Pancreas (tissue), 10 donors: ENCODE data around the gene PCYOX1L. TPM values are rescaled to one million over a fixed set of nuclear protein-coding genes. Genes with fewer than 3 reads are reported as not detected.

Experiments used
- ATAC-seq, 4 donors: fragments of 200-7000 bp; cut with Tn5 transposase; one replicate each; pipeline versions ENCODE4 v1.8.0 to v1.9.1; 2020; ENCODE audit warnings: mild to moderate bottlenecking in 4 of 4, moderate library complexity in 4 of 4
- DNase-seq, 6 donors: peaks; one replicate each; pipeline ENCODE4 v3.0.0-alpha.2; 2020
- FAIRE-seq: peaks from 2 replicates; lab custom pipeline; 2012; peaks lifted over from hg19 to GRCh38; lab: Jason Lieb, UNC
- H3K27ac ChIP-seq, 4 donors: fragments of 200-600 bp; sonication (generic); 1 replicate in 3 of 4; 2 replicates in 1 of 4; pipeline versions ENCODE4 v1.5.0 to v1.8.0; 2020
- H3K27me3 ChIP-seq, 4 donors: fragments of 200-600 bp; one replicate each; pipeline ENCODE4 v1.8.0; 2021
- H3K36me3 ChIP-seq, 3 donors: fragments of 200-600 bp; sonication (generic) in 1 of 3; one replicate each; pipeline versions ENCODE4 v1.5.0 to v1.8.0; 2020 to 2021
- H3K4me1 ChIP-seq, 3 donors: fragments of 200-600 bp; one replicate each; pipeline ENCODE4 v1.8.0; 2021
- H3K4me3 ChIP-seq, 4 donors: fragments of 200-600 bp; sonication (generic) in 2 of 4; one replicate each; pipeline versions ENCODE4 v1.5.0 to v1.8.0; 2020 to 2021
- H3K9me3 ChIP-seq, 4 donors: fragments of 200-600 bp; one replicate each; pipeline ENCODE4 v1.8.0; 2021
- CTCF ChIP-seq, 4 donors: fragments of 200-600 bp; sonication (generic) in 3 of 4; IDR thresholded peaks; one replicate each; pipeline versions ENCODE4 v1.5.0 to v1.8.0; 2021; ENCODE audit warnings: antibody characterized with exemption in 4 of 4
- WGBS, 2 donors: extraction: QIAGEN DNeasy Blood & Tissue Kit; methylation state at CpG; one replicate each; pipeline ENCODE4 v1.1.7; 2013; 5-methylcytosine and 5-hydroxymethylcytosine counted together
- intact Hi-C, 3 donors: fragments of 100-400 bp; cut with DNase I; formaldehyde crosslinking; loops; one replicate each; pipeline versions ENCODE4 v1.11.1 to v1.14.2; 2022
- polyA plus RNA-seq, 2 donors: library from polyadenylated mRNA; stranded (reverse); fragments of 200-250 nt; gene quantifications; one replicate each; pipeline ENCODE4 v1.2.3, GENCODE V29; 2013
- total RNA-seq, 6 donors: library from RNA; stranded (reverse); fragmentation: NEBNext Ultra II Directional in 4 of 6; extraction: Animal tissue kit (Norgen Biotek cat#: 25700) in 4 of 6; gene quantifications; one replicate each; pipeline versions ENCODE4 v1.2.1 to v1.2.4, GENCODE V29; 2021 to 2023
- donor health status: healthy with polysubstance abuse.
- donor health status: DM: no; HTN: no; CAD: no; lungs with moderate emphysema.
- donor health status: DM: no; HTN: no; CAD: no.
- donor health status: control.
- donor health status: control.
- donor health status: Bipolar disorder and iron deficiency.
- donor health status: DM: yes; HTN: yes; CAD: no.
- donor health status: DM: no; HTN: no; CAD: no.
- donor health status: DM: no; HTN: no; CAD: no.
- donor health status: DM: yes; HTN: yes; CAD: no.

PCYOX1L gene
- total and polyA plus RNA-seq, 8 donors = 2.1 to 11.5 (median 3.8) TPM

GRCh38 chr5:149372932-149373331 lies 15.1 kb downstream of the PCYOX1L start:
- 87 to 98% methylated on average over 3 of the region's 3 CpGs for WGBS, 2 donors
- no peak for FAIRE-seq
- intact Hi-C loops = no loop called here

GRCh38 chr5:149374303-149374702 lies 16.5 kb downstream of the PCYOX1L start:
- H3K27ac ChIP-seq = no peak overlapping the region
- WGBS, 2 donors = 93 to 94% methylated on average over 20 of the region's 20 CpGs
- H3K9me3 ChIP-seq = no peaks in the 10 kb centered on the region
- intact Hi-C loops = no loop called here
- ATAC-seq (no peak), FAIRE-seq (no peak), DNase-seq (no peak)
- no peak for TF ChIP-seq CTCF (IDR thresholded peaks at IDR 0.05)
- H3K27me3 ChIP-seq = no peaks in the 10 kb centered on the region
- no peaks in the 10 kb centered on the region for H3K36me3 ChIP-seq
- H3K4me1 ChIP-seq = peaks cover 0 to 3% (median 0%) of the 10 kb centered on the region in 3 donors
- H3K4me3 ChIP-seq = no peak overlapping the region

More at GRCh38 chr5:149372932-149373331, 15.1 kb downstream of the PCYOX1L start:
- TF ChIP-seq CTCF (IDR thresholded peaks at IDR 0.05) = no peak
- H3K4me3 ChIP-seq = no peak overlapping the region
- no peak overlapping the region for H3K27ac ChIP-seq
- H3K4me1 ChIP-seq = peaks cover 0 to 3% (median 0%) of the 10 kb centered on the region in 3 donors
- DNase-seq = no peak
- no peaks in the 10 kb centered on the region for H3K36me3 ChIP-seq
- no peaks in the 10 kb centered on the region for H3K27me3 ChIP-seq
- no peaks in the 10 kb centered on the region for H3K9me3 ChIP-seq
- ATAC-seq = no peak

- peak in 1 of 6 donors; percentile 2 for DNase-seq
- ATAC-seq = no peak
- Histone ChIP-seq H3K4me3 (no peak overlapping the region), H3K36me3 (no peaks in the 10 kb centered on the region), H3K4me1 (peaks cover 0 to 3% (median 0%) of the 10 kb centered on the region in 3 donors), H3K9me3 (no peaks in the 10 kb centered on the region), H3K27ac (no peak overlapping the region), H3K27me3 (no peaks in the 10 kb centered on the region)
- FAIRE-seq = no peak
- intact Hi-C loops = no loop called here
- 69 to 72% methylated on average over 3 of the region's 3 CpGs for WGBS, 2 donors
- TF ChIP-seq CTCF (IDR thresholded peaks at IDR 0.05) = no peak
These were observed 17.0 kb downstream of the PCYOX1L start for GRCh38 chr5:149374801-149375200.

GRCh38 chr5:149375434-149375833 lies 17.6 kb downstream of the PCYOX1L start:
- intact Hi-C loops = no loop called here
- peaks cover 0 to 3% (median 0%) of the 10 kb centered on the region in 3 donors for H3K4me1 ChIP-seq
- no peak overlapping the region for H3K4me3 ChIP-seq
- FAIRE-seq (no peak), ATAC-seq (no peak), DNase-seq (no peak)
- H3K27me3 ChIP-seq = no peaks in the 10 kb centered on the region
- no peaks in the 10 kb centered on the region for H3K36me3 ChIP-seq
- WGBS, 2 donors = 85 to 91% methylated on average over 6 of the region's 6 CpGs
- no peak for TF ChIP-seq CTCF (IDR thresholded peaks at IDR 0.05)
- no peak overlapping the region for H3K27ac ChIP-seq
- H3K9me3 ChIP-seq = no peaks in the 10 kb centered on the region

- WGBS, 2 donors = 92 to 94% methylated on average over 12 of the region's 12 CpGs
These were observed 18.3 kb downstream of the PCYOX1L start for GRCh38 chr5:149376104-149376503.

More at GRCh38 chr5:149376104-149376503, 18.3 kb downstream of the PCYOX1L start:
- DNase-seq (peak in 1 of 6 donors; percentile 10), ATAC-seq (no peak), FAIRE-seq (no peak)
- Histone ChIP-seq H3K4me1 (peaks cover 0 to 1% (median 0%) of the 10 kb centered on the region in 3 donors), H3K27me3 (no peaks in the 10 kb centered on the region), H3K36me3 (no peaks in the 10 kb centered on the region), H3K27ac (no peak overlapping the region), H3K4me3 (no peak overlapping the region), H3K9me3 (no peaks in the 10 kb centered on the region)
- no peak for TF ChIP-seq CTCF (IDR thresholded peaks at IDR 0.05)
- intact Hi-C loops = no loop called here
